Gastroesophageal sphincter (tissue), 4 donors: ENCODE data around the gene MYO1D. TPM values are rescaled to one million over a fixed set of nuclear protein-coding genes. Genes with fewer than 3 reads are reported as not detected.
"Not testable (repeated sequence)": the region's sequence is repeated elsewhere in the genome, so short reads cannot be mapped to it uniquely, and the experiment has no call there.

Source experiments
- ATAC-seq: fragments of 150-250 bp; one replicate; pipeline ENCODE4 v1.9.1; 2016; ENCODE audit warnings: mild to moderate bottlenecking, moderate library complexity
- H3K27ac ChIP-seq, 4 donors: fragments of 200-600 bp; sonication (generic) in 3 of 4; 1 replicate in 3 of 4; 2 replicates in 1 of 4; pipeline ENCODE4 v1.5.1; 2016 to 2019
- H3K27me3 ChIP-seq: fragments of 200-600 bp; sonication (generic); one replicate; pipeline ENCODE4 v1.5.1; 2019
- H3K36me3 ChIP-seq, 2 donors: fragments of 200-600 bp; sonication (generic); one replicate each; pipeline ENCODE4 v1.5.1; 2019; ENCODE audit warnings: control low read depth in 1 of 2
- H3K4me1 ChIP-seq, 3 donors: fragments of 200-600 bp; sonication (generic); 1 replicate in 2 of 3; 2 replicates in 1 of 3; pipeline ENCODE4 v1.5.1; 2016 to 2019; ENCODE audit warnings: control low read depth in 2 of 3
- H3K4me3 ChIP-seq, 2 donors: fragments of 200-600 bp; sonication (generic); one replicate each; pipeline ENCODE4 v1.5.1; 2019; ENCODE audit warnings: mild to moderate bottlenecking in 1 of 2, moderate library complexity in 1 of 2
- H3K9me3 ChIP-seq, 3 donors: fragments of 200-600 bp; sonication (generic); one replicate each; pipeline ENCODE4 v1.5.1; 2017 to 2019; ENCODE audit warnings: control low read depth in 2 of 3
- EP300 ChIP-seq: sonication (generic); formaldehyde crosslinking; IDR thresholded peaks from one replicate; pipeline ENCODE4 v1.6.1; 2017; ENCODE audit warnings: antibody characterized with exemption, mild to moderate bottlenecking
- POLR2A ChIP-seq, 2 donors: fragments of 450-650 bp; IDR thresholded peaks; one replicate each; pipeline ENCODE4 v1.6.1; 2017; ENCODE audit warnings: antibody characterized with exemption in 2 of 2, mild to moderate bottlenecking in 2 of 2, moderate library complexity in 1 of 2
- POLR2AphosphoS5 ChIP-seq: sonication (generic); formaldehyde crosslinking; IDR thresholded peaks from one replicate; pipeline ENCODE4 v1.6.1; 2017; ENCODE audit warnings: antibody characterized with exemption
- WGBS, 2 donors: methylation state at CpG; one replicate each; pipeline ENCODE4 v1.1.5; 2018; ENCODE audit warnings: low coverage in 1 of 2; 5-methylcytosine and 5-hydroxymethylcytosine counted together
- total RNA-seq, 4 donors: library from RNA; depleted of rRNA; stranded (reverse); fragments of >200 nt; gene quantifications; one replicate each; pipeline ENCODE4 v1.1.0, GENCODE V29; 2016
- TF ChIP-seq, protein P1 (sequence below), 4 experiments: fragments of 200-600 bp in 2 of 4; fragments of 450-650 bp in 2 of 4; sonication (generic) in 1 of 4; IDR thresholded peaks; one replicate each; pipeline ENCODE4 v1.5.1; 2017 to 2019; ENCODE audit warnings: antibody characterized with exemption in 4 of 4, mild to moderate bottlenecking in 2 of 4, moderate library complexity in 2 of 4

Gene MYO1D
- total RNA-seq, 4 donors from 2014 or later: 28.2 to 63.5 (median 47.2) TPM

DNA sequence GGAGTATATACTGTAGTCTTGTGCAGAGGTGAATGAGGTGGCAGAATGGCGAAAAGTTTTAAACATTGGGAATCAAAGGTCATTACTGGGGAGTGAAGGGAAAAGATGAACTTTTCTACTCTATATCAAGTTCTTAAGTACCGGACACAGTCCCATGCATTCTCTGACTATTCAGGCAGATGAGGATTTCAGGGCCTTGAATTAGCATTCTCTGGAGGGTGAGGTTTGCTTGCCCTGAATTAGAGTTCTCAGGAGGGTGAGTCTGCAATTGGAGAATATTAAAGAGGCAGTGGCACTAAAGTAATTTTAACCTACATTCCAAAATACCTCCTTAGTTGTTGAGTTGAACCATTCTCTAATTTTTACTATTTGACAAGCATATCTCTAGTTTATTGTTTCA lies 423.6 kb downstream of the MYO1D start:
- Histone ChIP-seq H3K4me1 (peaks cover 0 to 7% (median 0%) of the 10 kb centered on the region in 3 donors), H3K4me3 (no peak overlapping the region), H3K36me3 (peaks cover 5 to 99% of the 10 kb centered on the region in 2 donors), H3K9me3 (no peaks in the 10 kb centered on the region), H3K27ac (no peak overlapping the region), H3K27me3 (no peaks in the 10 kb centered on the region)
- ATAC-seq: no peak
- TF ChIP-seq EP300: no peak
- no peak for TF ChIP-seq POLR2AphosphoS5
- TF ChIP-seq POLR2A (IDR thresholded peaks at IDR 0.05): no peak
- TF ChIP-seq, protein P1, sequence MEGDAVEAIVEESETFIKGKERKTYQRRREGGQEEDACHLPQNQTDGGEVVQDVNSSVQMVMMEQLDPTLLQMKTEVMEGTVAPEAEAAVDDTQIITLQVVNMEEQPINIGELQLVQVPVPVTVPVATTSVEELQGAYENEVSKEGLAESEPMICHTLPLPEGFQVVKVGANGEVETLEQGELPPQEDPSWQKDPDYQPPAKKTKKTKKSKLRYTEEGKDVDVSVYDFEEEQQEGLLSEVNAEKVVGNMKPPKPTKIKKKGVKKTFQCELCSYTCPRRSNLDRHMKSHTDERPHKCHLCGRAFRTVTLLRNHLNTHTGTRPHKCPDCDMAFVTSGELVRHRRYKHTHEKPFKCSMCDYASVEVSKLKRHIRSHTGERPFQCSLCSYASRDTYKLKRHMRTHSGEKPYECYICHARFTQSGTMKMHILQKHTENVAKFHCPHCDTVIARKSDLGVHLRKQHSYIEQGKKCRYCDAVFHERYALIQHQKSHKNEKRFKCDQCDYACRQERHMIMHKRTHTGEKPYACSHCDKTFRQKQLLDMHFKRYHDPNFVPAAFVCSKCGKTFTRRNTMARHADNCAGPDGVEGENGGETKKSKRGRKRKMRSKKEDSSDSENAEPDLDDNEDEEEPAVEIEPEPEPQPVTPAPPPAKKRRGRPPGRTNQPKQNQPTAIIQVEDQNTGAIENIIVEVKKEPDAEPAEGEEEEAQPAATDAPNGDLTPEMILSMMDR (IDR thresholded peaks at IDR 0.05): no peak
- WGBS, 2 donors: 90 to 94% methylated on average over 2 of the region's 2 CpGs

DNA sequence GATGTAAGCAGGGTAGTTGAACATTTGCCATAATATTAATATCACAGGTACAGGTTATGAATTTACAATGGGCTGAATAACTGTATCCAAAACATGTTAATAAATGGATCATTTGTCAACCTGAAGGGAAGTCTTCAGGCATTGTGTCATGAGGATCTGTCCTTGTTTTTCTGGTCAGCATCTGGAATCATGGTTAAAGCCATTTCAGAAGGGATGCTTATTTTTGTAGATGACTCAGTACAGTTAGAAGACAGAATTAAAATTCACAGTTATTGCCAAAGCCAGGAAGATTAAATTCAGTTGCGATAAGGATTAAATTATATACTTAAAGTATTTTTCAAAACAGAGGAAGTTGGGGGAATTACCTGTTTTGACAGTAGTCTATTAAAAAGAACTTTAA lies 424.6 kb downstream of the MYO1D start:
- ATAC-seq: no peak
- H3K36me3 ChIP-seq: peaks cover 5 to 99% of the 10 kb centered on the region in 2 donors
- H3K27me3 ChIP-seq: no peaks in the 10 kb centered on the region
- H3K9me3 ChIP-seq: no peaks in the 10 kb centered on the region
- 74 to 94% methylated on average over 1 of the region's 1 CpG for WGBS, 2 donors
- H3K27ac ChIP-seq: no peak overlapping the region
- TF ChIP-seq, protein P1 (IDR thresholded peaks at IDR 0.05): no peak
- TF ChIP-seq EP300 (no peak), POLR2AphosphoS5 (no peak), POLR2A (IDR thresholded peaks at IDR 0.05) (no peak)
- no peak overlapping the region for H3K4me3 ChIP-seq
- H3K4me1 ChIP-seq: no peaks in the 10 kb centered on the region

DNA sequence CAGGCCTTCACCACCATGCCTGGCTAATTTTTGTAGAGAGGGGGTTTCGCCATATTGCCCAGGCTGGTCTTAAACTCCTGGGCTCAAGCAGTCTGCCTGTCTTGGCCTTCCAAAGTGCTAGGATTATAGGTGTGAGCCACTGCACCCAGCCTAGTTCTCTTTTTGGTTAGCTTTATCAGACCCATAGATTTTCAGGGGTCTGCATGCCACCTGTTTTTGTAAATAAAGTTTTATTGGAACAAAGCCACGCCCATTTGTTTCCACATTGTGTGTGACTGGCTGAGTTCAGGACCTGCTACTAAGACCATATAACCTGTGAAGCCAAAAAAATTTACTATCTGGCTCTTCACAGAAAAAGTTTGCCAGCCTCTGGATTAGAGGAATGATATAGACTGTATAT lies 425.0 kb downstream of the MYO1D start:
- H3K4me3 ChIP-seq: no peak overlapping the region
- H3K9me3 ChIP-seq: no peaks in the 10 kb centered on the region
- TF ChIP-seq, protein P1 (IDR thresholded peaks at IDR 0.05): no peak
- TF ChIP-seq EP300 (no peak), POLR2AphosphoS5 (no peak), POLR2A (IDR thresholded peaks at IDR 0.05) (no peak)
- peaks cover 5 to 99% of the 10 kb centered on the region in 2 donors for H3K36me3 ChIP-seq
- no peak overlapping the region for H3K27ac ChIP-seq
- no peaks in the 10 kb centered on the region for H3K27me3 ChIP-seq
- peaks cover 0 to 3% (median 0%) of the 10 kb centered on the region in 3 donors for H3K4me1 ChIP-seq
- WGBS, 2 donors: 80 to 88% methylated on average over 1 to 2 of the region's 2 CpGs
- ATAC-seq: no peak

DNA sequence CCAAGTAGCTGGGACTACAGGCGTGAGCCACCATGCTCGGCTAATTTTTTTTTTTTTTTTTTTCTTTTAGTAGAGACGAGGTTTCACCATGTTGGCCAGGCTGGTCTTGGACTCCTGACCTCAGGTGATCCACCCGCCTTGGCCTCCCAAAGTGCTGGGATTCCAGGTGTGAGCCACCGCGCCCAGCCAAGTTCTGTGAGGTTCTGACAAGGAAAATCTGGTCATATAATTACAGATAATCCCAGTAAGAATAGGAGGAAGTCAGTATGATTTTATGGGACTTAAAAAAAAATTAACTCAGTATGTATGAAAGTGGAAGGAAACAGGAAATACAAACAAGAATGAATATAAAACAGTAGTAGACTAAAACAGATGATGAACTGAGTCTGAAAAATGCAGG lies 426.5 kb downstream of the MYO1D start:
- peaks cover 5 to 85% of the 10 kb centered on the region in 2 donors for H3K36me3 ChIP-seq
- peaks cover 5 to 18% (median 7%) of the 10 kb centered on the region in 3 donors for H3K4me1 ChIP-seq
- not testable (repeated sequence) for H3K4me3 ChIP-seq, H3K27ac ChIP-seq, H3K9me3 ChIP-seq, ATAC-seq, H3K27me3 ChIP-seq
- whole genome bisulfite sequencing, 2 donors: 100% methylated on average over 2 of the region's 6 CpGs; no CpG with 5 or more reads in 1 of the 2 donors

DNA sequence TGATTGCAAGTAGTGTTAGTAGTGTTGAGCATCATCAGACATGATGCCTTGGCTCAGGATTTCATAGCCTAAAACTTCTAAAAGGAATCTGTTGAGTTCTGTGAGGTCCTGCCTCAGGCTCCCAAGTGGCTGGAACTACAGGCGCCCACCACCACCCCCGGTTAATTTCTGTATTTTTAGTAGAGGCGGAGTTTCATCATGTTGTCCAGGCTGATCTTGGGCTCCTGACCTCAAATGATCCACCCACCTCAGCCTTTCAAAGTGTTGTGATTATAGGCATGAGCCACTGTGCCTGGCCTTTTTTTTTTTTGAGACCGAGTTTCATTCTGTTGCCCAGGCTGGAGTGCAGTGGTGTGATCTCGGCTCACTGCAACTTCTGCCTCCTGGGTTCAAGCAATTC lies 427.0 kb downstream of the MYO1D start:
- no peak overlapping the region for H3K27ac ChIP-seq
- no peak for ATAC-seq
- peaks cover 5 to 22% (median 7%) of the 10 kb centered on the region in 3 donors for H3K4me1 ChIP-seq
- TF ChIP-seq, protein P1 (IDR thresholded peaks at IDR 0.05): no peak
- TF ChIP-seq POLR2AphosphoS5: no peak
- TF ChIP-seq EP300: no peak
- TF ChIP-seq POLR2A (IDR thresholded peaks at IDR 0.05): no peak
- WGBS, 2 donors: 95% methylated on average over 3 of the region's 5 CpGs; no CpG with 5 or more reads in 1 of the 2 donors
- peaks cover 5 to 81% of the 10 kb centered on the region in 2 donors for H3K36me3 ChIP-seq
- no peaks in the 10 kb centered on the region for H3K9me3 ChIP-seq
- H3K27me3 ChIP-seq: no peaks in the 10 kb centered on the region
- no peak overlapping the region for H3K4me3 ChIP-seq
